ENCODE results near the gene HMGN4. TPM values are rescaled to one million over a fixed set of nuclear protein-coding genes. Genes with fewer than 3 reads are reported as not detected.

HMGN4 gene
- total RNA-seq, 2 donors from 2014 or later: 24.4 to 37.1 TPM

DNA sequence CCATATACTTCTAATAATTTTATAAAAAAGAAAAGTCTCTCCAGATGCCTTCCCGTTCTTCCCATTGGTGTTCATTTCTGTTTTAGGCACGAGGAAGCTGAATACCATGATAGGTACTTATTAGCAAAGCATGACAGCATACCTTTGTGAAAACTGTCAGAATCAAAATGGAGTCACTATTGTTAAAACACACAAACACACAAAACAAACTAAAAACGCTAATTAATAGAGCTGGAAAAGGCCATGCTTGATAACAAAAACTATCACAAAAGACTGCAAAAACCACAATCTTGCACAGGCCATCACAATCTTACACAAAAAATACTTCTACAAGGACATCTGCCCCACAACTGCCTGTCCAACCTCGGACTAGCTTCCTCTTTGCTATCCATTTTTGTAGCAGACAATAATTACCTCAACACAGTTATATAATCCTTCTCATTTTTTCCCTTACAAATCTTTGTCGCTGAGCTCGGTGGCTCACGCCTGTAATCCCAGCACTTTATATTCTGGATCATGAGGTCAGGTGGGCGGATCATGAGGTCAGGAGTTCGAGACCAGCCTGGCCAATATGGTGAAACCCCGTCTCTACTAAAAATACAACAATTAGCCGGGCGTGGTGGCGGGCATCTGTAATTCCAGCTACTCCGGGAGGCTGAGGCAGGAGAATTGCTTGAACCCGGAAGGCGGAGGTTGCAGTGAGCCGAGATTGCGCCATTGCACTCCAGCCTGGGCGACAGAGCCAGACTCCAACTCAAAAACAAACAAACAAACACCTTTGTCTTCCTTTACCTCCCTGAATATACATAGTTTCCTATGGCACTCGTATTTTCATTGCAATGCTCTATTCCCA, 55.3 kb downstream of the HMGN4 start:
- intact Hi-C loops (cut with DNase I): loop anchor here (10.0 kb wide), 1 partner anchor 249 kb away; no protein-coding TSS in a partner anchor
- Histone ChIP-seq H3K9me3 (no peaks in the 10 kb centered on the region), H3K27ac (no peak overlapping the region), H3K4me3 (no peak overlapping the region), H3K4me1 (peaks cover 20% of the 10 kb centered on the region), H3K27me3 (no peaks in the 10 kb centered on the region), H3K36me3 (replicated peaks in 1 of 2; ENCODE audit: insufficient read depth in 1 of 2, low read depth in 2 of 2) (peaks cover 0 to 2% of the 10 kb centered on the region in 2 donors)
- TF ChIP-seq, protein P1, sequence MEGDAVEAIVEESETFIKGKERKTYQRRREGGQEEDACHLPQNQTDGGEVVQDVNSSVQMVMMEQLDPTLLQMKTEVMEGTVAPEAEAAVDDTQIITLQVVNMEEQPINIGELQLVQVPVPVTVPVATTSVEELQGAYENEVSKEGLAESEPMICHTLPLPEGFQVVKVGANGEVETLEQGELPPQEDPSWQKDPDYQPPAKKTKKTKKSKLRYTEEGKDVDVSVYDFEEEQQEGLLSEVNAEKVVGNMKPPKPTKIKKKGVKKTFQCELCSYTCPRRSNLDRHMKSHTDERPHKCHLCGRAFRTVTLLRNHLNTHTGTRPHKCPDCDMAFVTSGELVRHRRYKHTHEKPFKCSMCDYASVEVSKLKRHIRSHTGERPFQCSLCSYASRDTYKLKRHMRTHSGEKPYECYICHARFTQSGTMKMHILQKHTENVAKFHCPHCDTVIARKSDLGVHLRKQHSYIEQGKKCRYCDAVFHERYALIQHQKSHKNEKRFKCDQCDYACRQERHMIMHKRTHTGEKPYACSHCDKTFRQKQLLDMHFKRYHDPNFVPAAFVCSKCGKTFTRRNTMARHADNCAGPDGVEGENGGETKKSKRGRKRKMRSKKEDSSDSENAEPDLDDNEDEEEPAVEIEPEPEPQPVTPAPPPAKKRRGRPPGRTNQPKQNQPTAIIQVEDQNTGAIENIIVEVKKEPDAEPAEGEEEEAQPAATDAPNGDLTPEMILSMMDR (IDR thresholded peaks at IDR 0.05): no peak
- TF ChIP-seq POLR2A (IDR thresholded peaks at IDR 0.05): no peak
- DNase-seq: no peak
- 26 to 35% methylated on average over 20 of the region's 20 CpGs for WGBS, 2 donors
- no peak for ATAC-seq

DNA sequence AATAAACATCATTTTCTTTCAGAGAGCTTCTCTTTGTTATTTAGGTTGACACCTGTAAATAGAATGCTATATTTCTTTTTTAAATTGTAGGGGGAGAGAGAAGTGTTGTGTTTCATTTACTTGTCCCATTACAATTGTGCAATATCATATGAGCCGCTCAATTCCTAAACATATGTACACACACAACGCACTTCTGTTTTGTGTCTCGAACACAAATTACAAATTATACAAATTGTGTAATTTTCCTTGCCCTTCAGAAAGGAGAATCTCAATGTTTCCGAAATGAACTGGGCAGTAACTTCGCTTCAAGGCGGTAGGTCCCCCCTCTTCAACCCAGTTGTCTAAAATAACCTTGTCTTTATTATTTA, 55.9 kb downstream of the HMGN4 start:
- WGBS, 2 donors: 26 to 28% methylated on average over 6 of the region's 6 CpGs
- no peak overlapping the region for H3K27ac ChIP-seq
- H3K27me3 ChIP-seq: no peaks in the 10 kb centered on the region
- H3K4me3 ChIP-seq: no peak overlapping the region
- no peak for TF ChIP-seq POLR2A (IDR thresholded peaks at IDR 0.05)
- TF ChIP-seq, protein P1 (IDR thresholded peaks at IDR 0.05): no peak
- DNase-seq: no peak
- H3K36me3 ChIP-seq (replicated peaks in 1 of 2; ENCODE audit: insufficient read depth in 1 of 2, low read depth in 2 of 2): peaks cover 0 to 3% of the 10 kb centered on the region in 2 donors
- H3K9me3 ChIP-seq: no peaks in the 10 kb centered on the region
- peaks cover 21% of the 10 kb centered on the region for H3K4me1 ChIP-seq
- no peak for ATAC-seq
- intact Hi-C loops (cut with DNase I): loop anchor here (10.0 kb wide), 1 partner anchor 249 kb away; no protein-coding TSS in a partner anchor

DNA sequence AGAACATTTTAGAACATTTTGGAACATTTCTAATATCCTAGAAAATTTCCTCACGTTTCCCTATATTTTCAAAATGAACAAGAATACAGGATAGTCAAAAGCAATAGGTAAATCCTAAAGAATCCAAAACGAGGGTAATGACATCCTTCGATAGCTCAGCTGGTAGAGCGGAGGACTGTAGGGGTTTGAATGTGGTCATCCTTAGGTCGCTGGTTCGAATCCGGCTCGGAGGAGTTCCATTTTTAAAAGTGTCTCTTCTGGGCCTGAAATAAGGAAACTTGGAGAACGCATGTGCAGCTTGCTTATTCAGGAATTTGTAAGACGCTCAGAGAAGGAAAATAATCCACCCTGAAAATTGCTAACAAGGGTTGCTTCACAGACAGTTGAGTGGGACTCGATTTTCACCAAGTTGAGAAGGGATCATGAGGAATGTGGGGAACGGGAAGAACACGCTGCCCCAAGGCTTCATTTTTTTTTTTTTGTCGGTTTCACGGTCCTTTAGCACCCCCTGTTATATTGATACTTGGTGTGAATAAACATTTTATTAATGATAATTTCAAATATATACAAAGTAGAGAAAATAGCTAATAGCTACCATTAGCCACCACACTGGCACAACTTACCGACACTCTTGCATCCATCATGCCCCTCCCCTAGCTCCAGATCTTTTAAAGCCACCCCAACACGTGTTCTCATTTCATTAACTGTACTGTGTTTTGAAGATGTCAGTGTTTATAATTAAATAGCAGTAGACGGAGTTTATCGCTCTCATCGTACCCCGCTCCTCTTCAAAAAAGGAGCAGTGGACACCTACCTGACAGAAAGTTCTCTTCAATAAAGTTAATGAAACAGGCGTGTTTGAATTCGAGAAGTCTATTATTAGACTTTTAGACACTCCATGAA, 56.8 kb downstream of the HMGN4 start:
- Histone ChIP-seq H3K4me3 (no peak overlapping the region), H3K36me3 (replicated peaks in 1 of 2; ENCODE audit: insufficient read depth in 1 of 2, low read depth in 2 of 2) (peaks cover 0 to 3% of the 10 kb centered on the region in 2 donors), H3K4me1 (peaks cover 21% of the 10 kb centered on the region), H3K27me3 (no peaks in the 10 kb centered on the region), H3K27ac (peak overlapping the region in 1 of 4 donors; percentile 52), H3K9me3 (no peaks in the 10 kb centered on the region)
- DNase-seq (no peak), ATAC-seq (no peak)
- WGBS, 2 donors: 20 to 26% methylated on average over 23 of the region's 23 CpGs
- no peak for TF ChIP-seq POLR2A (IDR thresholded peaks at IDR 0.05)
- TF ChIP-seq, protein P1 (IDR thresholded peaks at IDR 0.05): no peak
- intact Hi-C loops (cut with DNase I): loop anchor here (10.0 kb wide), 1 partner anchor 250 kb away; no protein-coding TSS in a partner anchor

GRCh38 chr6:26595669-26596269, 57.6 kb downstream of the HMGN4 start:
- H3K4me1 ChIP-seq: peaks cover 21% of the 10 kb centered on the region
- intact Hi-C loops (cut with DNase I): loop anchor here (10.0 kb wide), 1 partner anchor 251 kb away; no protein-coding TSS in a partner anchor
- ATAC-seq (peak; percentile 78), DNase-seq (peak; percentile 88 to 95 (median 90))
- H3K27ac ChIP-seq: peak overlapping the region in 3 of 4 donors; percentile 29 to 89 (median 52)
- WGBS, 2 donors: 0 to 2% methylated on average over 17 to 39 of the region's 39 CpGs
- peak in 1 of 3 donors; percentile 5 for TF ChIP-seq POLR2A (IDR thresholded peaks at IDR 0.05)
- TF ChIP-seq, protein P1 (IDR thresholded peaks at IDR 0.05): peak; percentile 81 to 97 (median 92)
- H3K27me3 ChIP-seq: no peaks in the 10 kb centered on the region
- H3K4me3 ChIP-seq: peak overlapping the region in 1 of 2 donors; percentile 25
- H3K9me3 ChIP-seq: no peaks in the 10 kb centered on the region
- peaks cover 0 to 3% of the 10 kb centered on the region in 2 donors for H3K36me3 ChIP-seq (replicated peaks in 1 of 2; ENCODE audit: insufficient read depth in 1 of 2, low read depth in 2 of 2)

Small RNA genes lying within 50 kb of the gene (small RNA-seq; reads per million reads assigned to genes)
- not detected for gene RNU6-502P

Other genes starting within 250 kb of the HMGN4 start
- 1 to 10 TPM; 5.9 to 8.6 TPM for gene BTN3A2, start 173.2 kb upstream of the HMGN4 start, total RNA-seq
- gene BTN2A2, start 155.3 kb upstream of the HMGN4 start, total RNA-seq: 1 to 10 TPM; 3.1 to 5.3 TPM
- 10 to 100 TPM in 1 of 2 donors, 1 to 10 TPM in 1; 9.2 to 11.4 TPM for gene BTN3A1, start 136.1 kb upstream of the HMGN4 start, total RNA-seq
- gene BTN3A3, start 97.9 kb upstream of the HMGN4 start, total RNA-seq: 10 to 100 TPM in 1 of 2 donors, 1 to 10 TPM in 1; 4.0 to 15.8 TPM
- 10 to 100 TPM in 1 of 2 donors, 1 to 10 TPM in 1; 6.2 to 16.5 TPM for gene BTN2A1, start 80.4 kb upstream of the HMGN4 start, total RNA-seq
- not detected for gene BTN1A1, start 38.1 kb upstream of the HMGN4 start, total RNA-seq
- gene ABT1, start 58.6 kb downstream of the HMGN4 start, total RNA-seq: 1 to 10 TPM; 3.0 to 8.8 TPM
- gene ZNF322, start 121.4 kb downstream of the HMGN4 start, total RNA-seq: 1 to 10 TPM; 6.6 to 9.3 TPM